Neural cell (in vitro differentiated cells): ENCODE measurements around the gene MAGI1.

Experiments
- EP300 ChIP-seq: fragments of 450-650 bp; conservative IDR thresholded peaks from 2 replicates; pipeline ENCODE4 v1.6.1; 2014; ENCODE audit warnings: antibody characterized with exemption, mild to moderate bottlenecking, moderate library complexity; ENCODE audit not compliant: poor library complexity, severe bottlenecking
- EZH2 ChIP-seq: fragments of 200-600, 300-800 bp; shearing (Covaris generic), sonication (generic); IDR thresholded peaks from 2 replicates; pipeline ENCODE4 v1.6.1; 2014; ENCODE audit warnings: antibody characterized with exemption, low read length, borderline replicate concordance, mild to moderate bottlenecking; ENCODE audit not compliant: insufficient read depth, poor library complexity, severe bottlenecking
- MXI1 ChIP-seq: fragments of 450-650 bp; conservative IDR thresholded peaks from 2 replicates; pipeline ENCODE4 v1.6.1; 2014; ENCODE audit warnings: antibody characterized with exemption, mild to moderate bottlenecking; ENCODE audit not compliant: poor library complexity, severe bottlenecking
- POLR2AphosphoS5 ChIP-seq: IDR thresholded peaks from 2 replicates; pipeline ENCODE4 v1.6.1; 2012
- RAD21 ChIP-seq: fragments of 450-650 bp; conservative IDR thresholded peaks from 2 replicates; pipeline ENCODE4 v1.6.1; 2014; ENCODE audit warnings: antibody characterized with exemption, mild to moderate bottlenecking, moderate library complexity
- SMC3 ChIP-seq: fragments of 450-650 bp; conservative IDR thresholded peaks from 2 replicates; pipeline ENCODE4 v1.6.1; 2014; ENCODE audit warnings: antibody characterized with exemption, mild to moderate bottlenecking, moderate library complexity; ENCODE audit not compliant: poor library complexity
- TAF1 ChIP-seq: IDR thresholded peaks from 2 replicates; pipeline ENCODE4 v1.6.1; 2012; ENCODE audit warnings: low read depth
- TF ChIP-seq, protein P1 (sequence below): IDR thresholded peaks from 2 replicates; pipeline ENCODE4 v1.6.1; 2012; ENCODE audit warnings: borderline replicate concordance
- TF ChIP-seq, protein P2 (sequence below): fragments of 450-650 bp; IDR thresholded peaks from 2 replicates; pipeline ENCODE4 v1.5.1; 2014; ENCODE audit warnings: antibody characterized with exemption, mild to moderate bottlenecking, moderate library complexity; ENCODE audit not compliant: poor library complexity, severe bottlenecking

DNA sequence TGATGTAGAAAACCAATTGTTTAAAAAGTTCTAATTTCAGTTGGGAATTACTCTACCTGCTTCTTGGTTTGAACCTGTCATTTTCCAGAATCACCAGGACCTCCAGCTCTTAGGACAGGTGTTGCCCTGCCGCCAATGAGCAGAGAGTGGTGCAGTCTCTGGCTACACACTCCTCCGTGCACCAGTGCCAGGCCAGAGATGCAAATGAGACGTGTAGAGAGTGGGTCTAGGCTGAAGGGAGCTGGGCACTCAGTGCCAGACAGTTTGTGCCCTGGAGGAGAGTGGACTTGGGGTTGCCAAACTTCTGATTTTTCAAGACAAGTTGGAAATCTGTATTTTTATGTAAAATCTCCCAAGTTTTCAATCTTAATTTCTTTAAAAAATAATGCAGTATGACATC, 566.2 kb downstream of the MAGI1 start:
- no peak for TF ChIP-seq SMC3
- TF ChIP-seq, protein P1, sequence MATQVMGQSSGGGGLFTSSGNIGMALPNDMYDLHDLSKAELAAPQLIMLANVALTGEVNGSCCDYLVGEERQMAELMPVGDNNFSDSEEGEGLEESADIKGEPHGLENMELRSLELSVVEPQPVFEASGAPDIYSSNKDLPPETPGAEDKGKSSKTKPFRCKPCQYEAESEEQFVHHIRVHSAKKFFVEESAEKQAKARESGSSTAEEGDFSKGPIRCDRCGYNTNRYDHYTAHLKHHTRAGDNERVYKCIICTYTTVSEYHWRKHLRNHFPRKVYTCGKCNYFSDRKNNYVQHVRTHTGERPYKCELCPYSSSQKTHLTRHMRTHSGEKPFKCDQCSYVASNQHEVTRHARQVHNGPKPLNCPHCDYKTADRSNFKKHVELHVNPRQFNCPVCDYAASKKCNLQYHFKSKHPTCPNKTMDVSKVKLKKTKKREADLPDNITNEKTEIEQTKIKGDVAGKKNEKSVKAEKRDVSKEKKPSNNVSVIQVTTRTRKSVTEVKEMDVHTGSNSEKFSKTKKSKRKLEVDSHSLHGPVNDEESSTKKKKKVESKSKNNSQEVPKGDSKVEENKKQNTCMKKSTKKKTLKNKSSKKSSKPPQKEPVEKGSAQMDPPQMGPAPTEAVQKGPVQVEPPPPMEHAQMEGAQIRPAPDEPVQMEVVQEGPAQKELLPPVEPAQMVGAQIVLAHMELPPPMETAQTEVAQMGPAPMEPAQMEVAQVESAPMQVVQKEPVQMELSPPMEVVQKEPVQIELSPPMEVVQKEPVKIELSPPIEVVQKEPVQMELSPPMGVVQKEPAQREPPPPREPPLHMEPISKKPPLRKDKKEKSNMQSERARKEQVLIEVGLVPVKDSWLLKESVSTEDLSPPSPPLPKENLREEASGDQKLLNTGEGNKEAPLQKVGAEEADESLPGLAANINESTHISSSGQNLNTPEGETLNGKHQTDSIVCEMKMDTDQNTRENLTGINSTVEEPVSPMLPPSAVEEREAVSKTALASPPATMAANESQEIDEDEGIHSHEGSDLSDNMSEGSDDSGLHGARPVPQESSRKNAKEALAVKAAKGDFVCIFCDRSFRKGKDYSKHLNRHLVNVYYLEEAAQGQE, result no peak
- TF ChIP-seq EP300, result no peak
- no peak for TF ChIP-seq POLR2AphosphoS5
- TF ChIP-seq, protein P2, sequence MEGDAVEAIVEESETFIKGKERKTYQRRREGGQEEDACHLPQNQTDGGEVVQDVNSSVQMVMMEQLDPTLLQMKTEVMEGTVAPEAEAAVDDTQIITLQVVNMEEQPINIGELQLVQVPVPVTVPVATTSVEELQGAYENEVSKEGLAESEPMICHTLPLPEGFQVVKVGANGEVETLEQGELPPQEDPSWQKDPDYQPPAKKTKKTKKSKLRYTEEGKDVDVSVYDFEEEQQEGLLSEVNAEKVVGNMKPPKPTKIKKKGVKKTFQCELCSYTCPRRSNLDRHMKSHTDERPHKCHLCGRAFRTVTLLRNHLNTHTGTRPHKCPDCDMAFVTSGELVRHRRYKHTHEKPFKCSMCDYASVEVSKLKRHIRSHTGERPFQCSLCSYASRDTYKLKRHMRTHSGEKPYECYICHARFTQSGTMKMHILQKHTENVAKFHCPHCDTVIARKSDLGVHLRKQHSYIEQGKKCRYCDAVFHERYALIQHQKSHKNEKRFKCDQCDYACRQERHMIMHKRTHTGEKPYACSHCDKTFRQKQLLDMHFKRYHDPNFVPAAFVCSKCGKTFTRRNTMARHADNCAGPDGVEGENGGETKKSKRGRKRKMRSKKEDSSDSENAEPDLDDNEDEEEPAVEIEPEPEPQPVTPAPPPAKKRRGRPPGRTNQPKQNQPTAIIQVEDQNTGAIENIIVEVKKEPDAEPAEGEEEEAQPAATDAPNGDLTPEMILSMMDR, result no peak
- no peak for TF ChIP-seq MXI1
- no peak for TF ChIP-seq RAD21
- no peak for TF ChIP-seq EZH2
- no peak for TF ChIP-seq TAF1
